Liver (tissue), 3 donors: Measurements from ENCODE around the gene KIF26B.
"Not testable (repeated sequence)": the region's sequence is repeated elsewhere in the genome, so short reads cannot be mapped to it uniquely, and the experiment has no call there.

Source experiments
- FOXA1 ChIP-seq: IDR thresholded peaks from 2 replicates; pipeline ENCODE4 v1.6.1; 2016; ENCODE audit warnings: antibody characterized with exemption
- GABPA ChIP-seq, 2 donors: IDR thresholded peaks in 1 of 2; conservative IDR thresholded peaks in 1 of 2; 2 replicates each; pipeline ENCODE4 v1.6.1; 2016; ENCODE audit warnings: antibody characterized with exemption in 2 of 2, mild to moderate bottlenecking in 1 of 2, moderate library complexity in 1 of 2
- JUND ChIP-seq, 2 donors: IDR thresholded peaks; 2 replicates each; pipeline ENCODE4 v1.6.1; 2016; ENCODE audit warnings: antibody characterized with exemption in 2 of 2
- NR2F2 ChIP-seq: IDR thresholded peaks from 2 replicates; pipeline ENCODE4 v1.6.1; 2016; ENCODE audit warnings: antibody characterized with exemption
- RAD21 ChIP-seq, 2 donors: IDR thresholded peaks; 2 replicates each; pipeline ENCODE4 v1.6.1; 2016; ENCODE audit warnings: antibody characterized with exemption in 2 of 2, mild to moderate bottlenecking in 2 of 2
- RXRA ChIP-seq, 2 donors: IDR thresholded peaks; 2 replicates each; pipeline ENCODE4 v1.6.1; 2017 to 2018; ENCODE audit warnings: antibody characterized with exemption in 2 of 2, mild to moderate bottlenecking in 1 of 2
- TF ChIP-seq, protein P1 (sequence below): fragments of 150-350 bp; IDR thresholded peaks from 2 replicates; pipeline ENCODE4 v1.5.1; 2017; ENCODE audit warnings: improper control_type of control experiment, low read depth, low read length; ENCODE audit not compliant: missing input control
- TF ChIP-seq, protein P2 (sequence below): IDR thresholded peaks from 2 replicates; pipeline ENCODE4 v1.6.1; 2016; ENCODE audit warnings: antibody characterized with exemption
- donor health status: healthy.
- donor health status: healthy.

DNA sequence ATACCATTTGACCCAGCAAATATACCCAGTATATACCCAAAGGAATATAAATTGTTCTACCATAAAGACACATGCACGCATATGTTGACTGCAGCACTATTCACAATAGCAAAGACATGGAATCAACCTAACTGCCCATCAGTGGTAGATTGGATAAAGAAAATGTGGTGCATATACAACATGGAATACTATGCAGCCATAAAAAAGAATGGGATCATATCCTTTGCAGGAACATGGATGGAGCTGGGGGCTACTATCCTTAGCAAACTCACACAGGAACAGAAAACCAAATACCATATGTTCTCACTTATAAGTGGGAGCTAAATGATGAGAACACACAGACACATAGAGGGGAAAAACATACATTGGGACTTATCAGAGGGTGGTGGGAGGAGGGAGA lies 585.6 kb downstream of the KIF26B start:
- TF ChIP-seq GABPA (IDR thresholded peaks at IDR 0.05 in 1 of 2, conservative IDR thresholded peaks at IDR 0.05 in 1 of 2); NR2F2; RXRA (IDR thresholded peaks at IDR 0.05); FOXA1; RAD21 (IDR thresholded peaks at IDR 0.05); JUND (IDR thresholded peaks at IDR 0.05): not testable (repeated sequence)
- TF ChIP-seq, protein P1, sequence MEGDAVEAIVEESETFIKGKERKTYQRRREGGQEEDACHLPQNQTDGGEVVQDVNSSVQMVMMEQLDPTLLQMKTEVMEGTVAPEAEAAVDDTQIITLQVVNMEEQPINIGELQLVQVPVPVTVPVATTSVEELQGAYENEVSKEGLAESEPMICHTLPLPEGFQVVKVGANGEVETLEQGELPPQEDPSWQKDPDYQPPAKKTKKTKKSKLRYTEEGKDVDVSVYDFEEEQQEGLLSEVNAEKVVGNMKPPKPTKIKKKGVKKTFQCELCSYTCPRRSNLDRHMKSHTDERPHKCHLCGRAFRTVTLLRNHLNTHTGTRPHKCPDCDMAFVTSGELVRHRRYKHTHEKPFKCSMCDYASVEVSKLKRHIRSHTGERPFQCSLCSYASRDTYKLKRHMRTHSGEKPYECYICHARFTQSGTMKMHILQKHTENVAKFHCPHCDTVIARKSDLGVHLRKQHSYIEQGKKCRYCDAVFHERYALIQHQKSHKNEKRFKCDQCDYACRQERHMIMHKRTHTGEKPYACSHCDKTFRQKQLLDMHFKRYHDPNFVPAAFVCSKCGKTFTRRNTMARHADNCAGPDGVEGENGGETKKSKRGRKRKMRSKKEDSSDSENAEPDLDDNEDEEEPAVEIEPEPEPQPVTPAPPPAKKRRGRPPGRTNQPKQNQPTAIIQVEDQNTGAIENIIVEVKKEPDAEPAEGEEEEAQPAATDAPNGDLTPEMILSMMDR = not testable (repeated sequence)
- TF ChIP-seq, protein P2, sequence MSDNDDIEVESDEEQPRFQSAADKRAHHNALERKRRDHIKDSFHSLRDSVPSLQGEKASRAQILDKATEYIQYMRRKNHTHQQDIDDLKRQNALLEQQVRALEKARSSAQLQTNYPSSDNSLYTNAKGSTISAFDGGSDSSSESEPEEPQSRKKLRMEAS = not testable (repeated sequence)
